Measurements from ENCODE around the gene HEPN1.
"Not testable (repeated sequence)": the region's sequence is repeated elsewhere in the genome, so short reads cannot be mapped to it uniquely, and the experiment has no call there.

HEPN1 gene

GRCh38 chr11:124944565-124944964, 25.5 kb downstream of the HEPN1 start:
- DNase-seq: no peak

GRCh38 chr11:124945826-124946225, 26.8 kb downstream of the HEPN1 start:
- no peak for DNase-seq

- no peak for DNase-seq
These were observed 27.7 kb downstream of the HEPN1 start for GRCh38 chr11:124946735-124947141.

- no peak for DNase-seq
These were observed 31.7 kb downstream of the HEPN1 start for GRCh38 chr11:124950601-124951330.

- no peak for DNase-seq
These were observed 32.3 kb downstream of the HEPN1 start for GRCh38 chr11:124951341-124951740.

- peak; percentile 99 for DNase-seq
These were observed 34.9 kb downstream of the HEPN1 start, which contains the start of gene CCDC15 for GRCh38 chr11:124953753-124954589. Gene CCDC15 (plus strand): TSS chr11:124954202. CDS start chr11:124954733, 531 bp downstream.

- no peak for DNase-seq
These were observed 35.5 kb downstream of the HEPN1 start for GRCh38 chr11:124954590-124954955.

GRCh38 chr11:124955035-124955434, 36.0 kb downstream of the HEPN1 start:
- DNase-seq: no peak

- peak; percentile 72 for DNase-seq
These were observed 43.0 kb downstream of the HEPN1 start for GRCh38 chr11:124961972-124962609.

- DNase-seq: not testable (repeated sequence)
These were observed 49.1 kb downstream of the HEPN1 start for GRCh38 chr11:124968197-124968596.
